Heart right ventricle (tissue), 16 donors: ENCODE results near the gene NRTN. TPM values are rescaled to one million over a fixed set of nuclear protein-coding genes. Genes with fewer than 3 reads are reported as not detected.

ENCODE experiments used
- ATAC-seq, 8 donors: fragments of 200-7000 bp; cut with Tn5 transposase; one replicate each; pipeline ENCODE4 v1.9.1; 2020; ENCODE audit warnings: mild to moderate bottlenecking in 8 of 8, moderate library complexity in 8 of 8, moderate number of reproducible peaks in 1 of 8
- DNase-seq, 2 donors: peaks; one replicate each; pipeline ENCODE4 v3.0.0-alpha.2; 2020
- H3K27ac ChIP-seq, 10 donors: fragments of 200-600 bp; sonication (generic) in 2 of 10; one replicate each; pipeline versions ENCODE4 v1.5.0 to v1.8.0; 2020 to 2022; ENCODE audit warnings: mild to moderate bottlenecking in 3 of 10
- H3K27me3 ChIP-seq, 7 donors: fragments of 200-600 bp; one replicate each; pipeline ENCODE4 v1.8.0; 2021 to 2022; ENCODE audit warnings: mild to moderate bottlenecking in 2 of 7
- H3K36me3 ChIP-seq, 9 donors: fragments of 200-600 bp; sonication (generic) in 1 of 9; one replicate each; pipeline versions ENCODE4 v1.5.0 to v1.8.0; 2020 to 2022; ENCODE audit warnings: mild to moderate bottlenecking in 2 of 9
- H3K4me1 ChIP-seq, 9 donors: fragments of 200-600 bp; sonication (generic) in 1 of 9; one replicate each; pipeline versions ENCODE4 v1.5.0 to v1.8.0; 2020 to 2022; ENCODE audit warnings: mild to moderate bottlenecking in 4 of 9
- H3K4me3 ChIP-seq, 10 donors: fragments of 200-600 bp; sonication (generic) in 2 of 10; one replicate each; pipeline versions ENCODE4 v1.5.0 to v1.8.0; 2020 to 2022; ENCODE audit warnings: mild to moderate bottlenecking in 7 of 10, moderate library complexity in 2 of 10
- H3K9me3 ChIP-seq, 11 donors: fragments of 200-600 bp in 10 of 11; sonication (generic) in 2 of 11; one replicate each; pipeline versions ENCODE4 v1.5.0 to v1.8.0; 2013 to 2022; ENCODE audit warnings: mild to moderate bottlenecking in 2 of 11, control low read depth in 1 of 11, moderate library complexity in 1 of 11
- WGBS, 2 donors: extraction: QIAGEN DNeasy Blood & Tissue Kit; methylation state at CpG; one replicate each; pipeline ENCODE4 v1.1.7; 2013; ENCODE audit warnings: inconsistent platforms in 1 of 2; 5-methylcytosine and 5-hydroxymethylcytosine counted together
- intact Hi-C, 10 donors: fragments of 100-400 bp; cut with DNase I; formaldehyde crosslinking; loops; one replicate each; pipeline versions ENCODE4 v1.11.1 to v1.14.2; 2022
- polyA plus RNA-seq, 2 donors: library from polyadenylated mRNA; stranded (reverse); fragments of 200-250 nt; gene quantifications; one replicate each; pipeline ENCODE4 v1.2.3, GENCODE V29; 2013
- total RNA-seq, 10 donors: library from RNA; stranded (reverse); fragmentation: NEBNext Ultra II Directional in 3 of 10; extraction: Animal tissue kit (Norgen Biotek cat#: 25700) in 3 of 10; gene quantifications; one replicate each; pipeline versions ENCODE4 v1.2.1 to v1.2.4, GENCODE V29; 2021 to 2023
- TF ChIP-seq, protein P1 (sequence below), 9 donors: fragments of 200-600 bp; sonication (generic) in 2 of 9; IDR thresholded peaks; one replicate each; pipeline versions ENCODE4 v1.5.0 to v1.8.0; 2021 to 2022; ENCODE audit warnings: antibody characterized with exemption in 9 of 9, mild to moderate bottlenecking in 5 of 9, moderate library complexity in 1 of 9
- donor health status: Arrhythmogenic right ventricular cardiomyopathy.
- donor health status: ischemic (EF 13 %, LVEDD 7.1; RV severe dilation, severe dysfunction).
- donor health status: healthy with polysubstance abuse.
- donor health status: DM: no; HTN: yes; CAD: no.
- donor health status: DM: no; HTN: no; CAD: no.
- donor health status: ischemic (EF 25% LVEDD 6.9; RV normal size, moderate dysfunction).
- donor health status: ischemic (EF 25% LVEDD 5.7; RV mildly dilated, moderate dysfunction).
- donor health status: healthy.
- donor health status: DM: yes; HTN: yes; CAD: no.
- donor health status: Ischemic cardiomyopathy.
- donor health status: ischemic (EF 35%, LVEDD 5.7; RV mildly dilated, moderate dysfunction).
- donor health status: nonischemic (EF 11% LVEDD 7.7; RV severe dilation, severe dysfunction).
- donor health status: DM: yes; HTN: yes; CAD: no.
- donor health status: PGD.
- donor health status: ischemic (EF 29% LVEDD 5.4; RV normal size, mild dysfunction).
- donor health status: nonischemic (EF 23%, LVEDD 6.1; RV moderate dilation, normal function).

The NRTN gene
- total and polyA plus RNA-seq, 12 donors: 4.5 to 40.4 (median 16.2) TPM

DNA sequence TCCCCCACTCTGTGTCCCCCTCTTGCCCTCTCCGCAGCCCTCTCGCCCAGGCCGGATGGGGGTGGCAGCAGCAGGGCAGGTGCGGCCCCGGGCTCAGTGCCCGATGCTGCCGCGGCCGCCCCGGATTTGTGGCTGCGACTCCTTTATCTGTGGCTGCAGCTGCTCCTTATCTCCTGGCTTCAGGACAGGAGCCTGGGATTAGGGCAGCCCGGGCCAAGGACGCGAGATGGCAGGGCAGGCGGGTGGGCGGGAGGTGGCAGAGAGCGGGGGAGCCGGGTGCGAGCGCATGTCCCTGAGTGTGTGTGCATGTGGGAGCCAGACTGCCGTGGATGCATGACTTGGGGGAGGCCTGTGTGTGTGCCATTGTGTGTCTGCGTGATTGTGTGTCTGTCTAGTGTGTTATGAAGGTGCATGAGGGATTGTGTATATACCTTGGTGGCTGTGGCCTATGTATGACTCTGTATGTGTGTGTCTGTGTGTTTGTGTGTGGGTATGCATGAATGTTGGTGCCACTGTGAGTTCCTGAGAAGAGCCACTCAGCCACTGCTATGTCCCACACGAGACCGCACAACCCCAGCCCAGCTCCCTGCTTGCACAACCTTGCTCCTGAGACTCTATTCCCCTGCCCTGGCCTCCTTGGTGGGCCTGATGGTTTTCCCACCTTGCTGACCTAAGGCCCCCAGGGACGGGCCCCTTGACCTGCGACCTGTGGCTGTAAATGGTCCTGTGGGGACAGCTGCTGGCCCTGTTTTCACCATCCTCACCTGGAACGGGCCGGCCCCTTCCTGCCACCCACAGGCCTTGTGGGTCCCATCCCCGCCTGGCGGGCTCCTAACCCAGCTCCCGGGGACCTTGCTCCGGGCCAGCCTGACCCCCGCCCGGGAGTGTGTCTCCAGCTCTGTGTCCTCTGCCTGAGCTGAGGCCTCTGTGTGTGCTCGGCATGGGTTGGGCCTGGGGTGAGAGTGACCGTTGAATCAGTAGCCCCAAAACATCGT, 5.3 kb upstream of the NRTN start:
- peaks cover 0 to 59% (median 38%) of the 10 kb centered on the region in 7 donors for H3K27me3 ChIP-seq
- H3K9me3 ChIP-seq: no peaks in the 10 kb centered on the region
- H3K27ac ChIP-seq: peak overlapping the region in 4 of 10 donors; percentile 22 to 57 (median 42)
- ATAC-seq: peak; percentile 20 to 84 (median 64)
- no peak overlapping the region for H3K4me3 ChIP-seq
- WGBS, 2 donors: 42 to 44% methylated on average over 37 of the region's 37 CpGs
- intact Hi-C loops: loop anchor here in 7 of 10 donors (5.0 to 10.0 kb wide), 4 partner anchors 93 to 225 kb away; no protein-coding TSS in a partner anchor
- no peaks in the 10 kb centered on the region for H3K36me3 ChIP-seq
- TF ChIP-seq, protein P1, sequence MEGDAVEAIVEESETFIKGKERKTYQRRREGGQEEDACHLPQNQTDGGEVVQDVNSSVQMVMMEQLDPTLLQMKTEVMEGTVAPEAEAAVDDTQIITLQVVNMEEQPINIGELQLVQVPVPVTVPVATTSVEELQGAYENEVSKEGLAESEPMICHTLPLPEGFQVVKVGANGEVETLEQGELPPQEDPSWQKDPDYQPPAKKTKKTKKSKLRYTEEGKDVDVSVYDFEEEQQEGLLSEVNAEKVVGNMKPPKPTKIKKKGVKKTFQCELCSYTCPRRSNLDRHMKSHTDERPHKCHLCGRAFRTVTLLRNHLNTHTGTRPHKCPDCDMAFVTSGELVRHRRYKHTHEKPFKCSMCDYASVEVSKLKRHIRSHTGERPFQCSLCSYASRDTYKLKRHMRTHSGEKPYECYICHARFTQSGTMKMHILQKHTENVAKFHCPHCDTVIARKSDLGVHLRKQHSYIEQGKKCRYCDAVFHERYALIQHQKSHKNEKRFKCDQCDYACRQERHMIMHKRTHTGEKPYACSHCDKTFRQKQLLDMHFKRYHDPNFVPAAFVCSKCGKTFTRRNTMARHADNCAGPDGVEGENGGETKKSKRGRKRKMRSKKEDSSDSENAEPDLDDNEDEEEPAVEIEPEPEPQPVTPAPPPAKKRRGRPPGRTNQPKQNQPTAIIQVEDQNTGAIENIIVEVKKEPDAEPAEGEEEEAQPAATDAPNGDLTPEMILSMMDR (IDR thresholded peaks at IDR 0.05): no peak
- peaks cover 3 to 45% (median 12%) of the 10 kb centered on the region in 9 donors for H3K4me1 ChIP-seq
- DNase-seq: peak; percentile 67 to 69

DNA sequence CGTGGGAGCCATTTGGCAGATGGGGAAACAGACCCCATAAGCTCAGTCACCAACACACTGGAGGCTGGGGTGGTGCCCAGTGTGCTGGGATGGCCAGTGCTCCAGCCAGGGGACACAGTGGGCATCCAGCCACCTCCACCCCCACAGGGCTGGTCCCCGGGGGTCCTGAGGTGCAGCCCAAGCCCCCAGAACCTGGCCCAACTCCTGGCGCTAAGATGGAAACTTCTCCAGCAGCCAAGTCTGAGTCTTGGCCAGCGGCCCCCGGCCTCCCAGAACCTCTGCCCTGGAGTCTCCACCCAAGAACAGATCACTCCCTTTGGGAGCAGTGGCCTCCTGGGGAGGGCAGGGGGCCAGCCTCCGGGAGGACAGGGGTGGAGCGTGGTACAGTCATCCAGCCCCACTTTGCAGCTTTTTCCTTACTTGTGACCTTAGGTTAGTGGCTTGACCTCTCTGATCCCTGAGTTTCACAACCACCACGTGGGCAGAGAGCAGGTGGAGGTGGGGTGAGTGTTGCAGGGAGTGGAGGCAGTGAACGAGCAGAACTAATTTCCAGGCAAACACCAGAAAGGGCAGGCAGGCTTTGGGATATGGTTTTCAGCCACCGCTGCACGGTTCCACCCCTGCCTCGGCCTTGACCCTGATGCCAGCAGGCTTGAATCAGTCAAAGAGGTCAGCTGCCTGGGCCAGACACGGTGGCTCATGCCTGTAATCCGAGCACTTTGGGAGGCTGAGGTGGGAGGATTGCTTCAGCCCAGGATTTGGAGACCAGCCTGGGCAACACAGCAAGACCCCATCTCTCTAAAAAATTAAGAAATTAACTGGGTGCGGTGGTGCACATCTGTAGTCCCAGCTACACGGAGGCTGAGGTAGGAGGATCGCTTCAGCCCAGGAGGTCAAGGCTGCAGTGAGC, 4.3 kb upstream of the NRTN start:
- peak overlapping the region in 1 of 10 donors; percentile 22 for H3K27ac ChIP-seq
- H3K27me3 ChIP-seq: peaks cover 0 to 65% (median 44%) of the 10 kb centered on the region in 7 donors
- H3K4me1 ChIP-seq: peaks cover 3 to 47% (median 13%) of the 10 kb centered on the region in 9 donors
- H3K9me3 ChIP-seq: no peaks in the 10 kb centered on the region
- TF ChIP-seq, protein P1 (IDR thresholded peaks at IDR 0.05): no peak
- H3K4me3 ChIP-seq: no peak overlapping the region
- WGBS, 2 donors: 73 to 85% methylated on average over 17 of the region's 17 CpGs
- ATAC-seq (no peak), DNase-seq (no peak)
- no peaks in the 10 kb centered on the region for H3K36me3 ChIP-seq
- intact Hi-C loops: loop anchor here in 7 of 10 donors (5.0 to 10.0 kb wide), 4 partner anchors 92 to 224 kb away; no protein-coding TSS in a partner anchor

DNA sequence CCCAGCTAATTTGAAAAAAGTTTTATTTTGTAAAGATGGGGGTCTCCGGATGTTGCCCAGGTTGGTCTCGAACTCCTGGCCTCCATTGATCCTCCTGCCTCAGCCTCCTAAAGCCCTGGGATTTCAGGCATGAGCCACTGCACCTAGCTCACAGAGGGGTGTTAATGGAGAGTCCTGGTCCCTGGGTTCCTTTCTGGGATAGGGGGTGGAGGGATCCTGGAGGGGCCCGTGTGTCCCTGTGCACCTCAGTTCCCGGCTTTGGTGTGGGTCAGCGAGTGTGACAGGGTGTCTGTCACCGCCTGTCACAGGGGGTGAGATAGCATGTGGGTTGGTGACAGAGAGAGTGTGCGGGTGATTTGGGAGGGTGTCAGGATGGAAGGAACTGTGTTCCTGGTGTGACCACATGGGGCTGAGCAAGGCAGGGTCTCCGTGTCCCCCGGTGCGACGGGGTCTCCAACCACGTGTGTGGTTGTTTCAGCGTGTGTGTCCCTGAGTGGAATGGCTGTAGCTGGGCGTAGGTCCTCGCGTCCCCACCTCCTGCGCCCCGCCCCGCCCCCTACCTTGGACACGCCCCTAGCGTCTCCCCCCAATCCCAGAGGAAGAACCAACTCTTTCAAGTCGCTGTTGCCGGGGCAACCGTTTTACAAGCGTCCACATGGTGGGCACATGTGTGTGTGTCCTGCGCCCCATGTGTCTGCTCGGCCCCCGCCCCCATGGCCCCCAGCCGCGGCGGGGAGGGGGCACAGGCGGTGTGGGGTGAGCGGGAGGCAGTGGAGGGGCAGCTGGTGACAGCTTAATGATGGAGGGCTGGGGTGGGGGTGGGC, 2.9 kb upstream of the NRTN start:
- no peaks in the 10 kb centered on the region for H3K36me3 ChIP-seq
- no peak overlapping the region for H3K27ac ChIP-seq
- WGBS, 2 donors: 13% methylated on average over 33 of the region's 33 CpGs
- TF ChIP-seq, protein P1 (IDR thresholded peaks at IDR 0.05): no peak
- intact Hi-C loops: loop anchor here in 7 of 10 donors (5.0 to 10.0 kb wide), 4 partner anchors 90 to 223 kb away; no protein-coding TSS in a partner anchor
- no peak for DNase-seq
- H3K4me1 ChIP-seq: peaks cover 3 to 53% (median 14%) of the 10 kb centered on the region in 9 donors
- H3K9me3 ChIP-seq: no peaks in the 10 kb centered on the region
- H3K4me3 ChIP-seq: no peak overlapping the region
- no peak for ATAC-seq
- H3K27me3 ChIP-seq: peaks cover 0 to 79% (median 46%) of the 10 kb centered on the region in 7 donors
